Measurements from ENCODE around the gene ZNF747. TPM values are rescaled to one million over a fixed set of nuclear protein-coding genes. Genes with fewer than 3 reads are reported as not detected.
"Not testable (repeated sequence)": the region's sequence is repeated elsewhere in the genome, so short reads cannot be mapped to it uniquely, and the experiment has no call there.

Gene ZNF747
- total RNA-seq, 4 donors from 2014 or later: 16.0 to 25.7 (median 16.8) TPM

GRCh38 chr16:30525844-30526136, 8.9 kb downstream of the ZNF747 start:
- no peak for TF ChIP-seq CTCF (IDR thresholded peaks at IDR 0.05)
- no peak for TF ChIP-seq POLR2A (IDR thresholded peaks at IDR 0.05)
- TF ChIP-seq POLR2AphosphoS5 (IDR thresholded peaks at IDR 0.05): no peak
- TF ChIP-seq EP300 (IDR thresholded peaks at IDR 0.05; ENCODE audit: low read depth): no peak
- peak overlapping the region; percentile 97 to 99 (median 99) for H3K27ac ChIP-seq
- 42% methylated on average over 4 of the region's 4 CpGs; no CpG with 5 or more reads in 1 of the 2 donors for WGBS, 2 donors (ENCODE audit: low coverage in 1 of 2)
- H3K9me3 ChIP-seq: no peaks in the 10 kb centered on the region
- intact Hi-C loops (cut with DNase I; ENCODE audit: low total_unique reads): loop anchor here (10.0 kb wide), 1 partner anchor 81 kb away; the partner anchor contains the start of gene SEPHS2
- peaks cover 14 to 42% (median 22%) of the 10 kb centered on the region in 4 donors for H3K4me1 ChIP-seq
- no peaks in the 10 kb centered on the region for H3K27me3 ChIP-seq
- H3K4me3 ChIP-seq: peak overlapping the region; percentile 75 to 93 (median 84)
- no peak for DNase-seq
- in situ Hi-C loops (cut with MboI; ENCODE audit: low pct_ligation_motif_present in 1 of 4, low pct_unique_long_range_greater_than_20kb in 1 of 4, low sequenced_read_pairs in 3 of 4): loop anchor here in 2 of 4 donors (10.0 kb wide), 2 partner anchors 81 to 91 kb away; partner anchors contain the start of genes DCTPP1 (in 1 of the 2) and SEPHS2 (in 1 of the 2)
- no peaks in the 10 kb centered on the region for H3K36me3 ChIP-seq

- no peaks in the 10 kb centered on the region for H3K27me3 ChIP-seq
- H3K4me1 ChIP-seq: peaks cover 14 to 39% (median 20%) of the 10 kb centered on the region in 4 donors
- WGBS, 2 donors (ENCODE audit: low coverage in 1 of 2): 93% methylated on average over 48 of the region's 60 CpGs; no CpG with 5 or more reads in 1 of the 2 donors
- in situ Hi-C loops (cut with MboI; ENCODE audit: low pct_ligation_motif_present in 1 of 4, low pct_unique_long_range_greater_than_20kb in 1 of 4, low sequenced_read_pairs in 3 of 4): loop anchor here in 2 of 4 donors (10.0 kb wide), 2 partner anchors 80 to 90 kb away; partner anchors contain the start of genes DCTPP1 (in 1 of the 2) and SEPHS2 (in 1 of the 2)
- DNase-seq: no peak
- no peaks in the 10 kb centered on the region for H3K36me3 ChIP-seq
- intact Hi-C loops (cut with DNase I; ENCODE audit: low total_unique reads): loop anchor here (10.0 kb wide), 1 partner anchor 80 kb away; the partner anchor contains the start of gene SEPHS2
- no peaks in the 10 kb centered on the region for H3K9me3 ChIP-seq
- no peak overlapping the region for H3K4me3 ChIP-seq
- H3K27ac ChIP-seq: peak overlapping the region in 2 of 4 donors; percentile 97 to 99
- TF ChIP-seq POLR2AphosphoS5 (IDR thresholded peaks at IDR 0.05) (no peak), EP300 (IDR thresholded peaks at IDR 0.05; ENCODE audit: low read depth) (no peak), CTCF (IDR thresholded peaks at IDR 0.05) (no peak), POLR2A (IDR thresholded peaks at IDR 0.05) (no peak)
Measured at GRCh38 chr16:30524575-30525568, 9.8 kb downstream of the ZNF747 start.

- 80% methylated on average over 10 to 26 of the region's 26 CpGs for WGBS, 2 donors (ENCODE audit: low coverage in 1 of 2)
- intact Hi-C loops (cut with DNase I; ENCODE audit: low total_unique reads): loop anchor here (10.0 kb wide), 1 partner anchor 79 kb away; the partner anchor contains the start of gene SEPHS2
- no peaks in the 10 kb centered on the region for H3K27me3 ChIP-seq
- peaks cover 14 to 39% (median 20%) of the 10 kb centered on the region in 4 donors for H3K4me1 ChIP-seq
- no peaks in the 10 kb centered on the region for H3K36me3 ChIP-seq
- no peak overlapping the region for H3K4me3 ChIP-seq
- in situ Hi-C loops (cut with MboI; ENCODE audit: low pct_ligation_motif_present in 1 of 4, low pct_unique_long_range_greater_than_20kb in 1 of 4, low sequenced_read_pairs in 3 of 4): loop anchor here in 2 of 4 donors (10.0 kb wide), 2 partner anchors 79 to 89 kb away; partner anchors contain the start of genes DCTPP1 (in 1 of the 2) and SEPHS2 (in 1 of the 2)
- no peak for DNase-seq
- H3K9me3 ChIP-seq: no peaks in the 10 kb centered on the region
- H3K27ac ChIP-seq: no peak overlapping the region
- TF ChIP-seq POLR2A (IDR thresholded peaks at IDR 0.05) (no peak), CTCF (IDR thresholded peaks at IDR 0.05) (no peak), EP300 (IDR thresholded peaks at IDR 0.05; ENCODE audit: low read depth) (no peak), POLR2AphosphoS5 (IDR thresholded peaks at IDR 0.05) (no peak)
Measured at GRCh38 chr16:30523768-30524574, 10.7 kb downstream of the ZNF747 start.

- peak overlapping the region; percentile 7 to 23 (median 18) for H3K27ac ChIP-seq
- DNase-seq, H3K27me3 ChIP-seq, H3K36me3 ChIP-seq, H3K4me3 ChIP-seq, H3K9me3 ChIP-seq: not testable (repeated sequence)
- 53 to 79% methylated on average over 4 to 12 of the region's 12 CpGs for WGBS, 2 donors (ENCODE audit: low coverage in 1 of 2)
- intact Hi-C loops (cut with DNase I; ENCODE audit: low total_unique reads) (loop anchor here (10.0 kb wide), 1 partner anchor 78 kb away; the partner anchor contains the start of gene SEPHS2), in situ Hi-C loops (cut with MboI; ENCODE audit: low pct_ligation_motif_present in 1 of 4, low pct_unique_long_range_greater_than_20kb in 1 of 4, low sequenced_read_pairs in 3 of 4) (loop anchor here in 2 of 4 donors (10.0 kb wide), 2 partner anchors 78 to 88 kb away; partner anchors contain the start of genes DCTPP1 (in 1 of the 2) and SEPHS2 (in 1 of the 2))
- peaks cover 8 to 33% (median 13%) of the 10 kb centered on the region in 4 donors for H3K4me1 ChIP-seq
Measured at GRCh38 chr16:30522702-30523463, 11.8 kb downstream of the ZNF747 start.

All from transverse colon (tissue), 4 donors.